Measurements from ENCODE around the gene KYAT1. TPM values are rescaled to one million over a fixed set of nuclear protein-coding genes. Genes with fewer than 3 reads are reported as not detected.
A peak's percentile ranks its signal among the peaks of the same experiment; 100 is the strongest.

KYAT1 gene
- total RNA-seq, 4 donors from 2014 or later: 4.7 to 7.4 (median 5.8) TPM

- DNase-seq: no peak
- peaks cover 0 to 51% of the 10 kb centered on the region in 2 donors for H3K36me3 ChIP-seq
These were observed 59.2 kb downstream of the KYAT1 start for GRCh38 chr9:128822407-128823042.

GRCh38 chr9:128821584-128822406 lies 60.0 kb downstream of the KYAT1 start:
- peaks cover 0 to 49% of the 10 kb centered on the region in 2 donors for H3K36me3 ChIP-seq
- in situ Hi-C loops (cut with MboI; ENCODE audit: low sequenced_read_pairs in 4 of 4): no loop called here
- DNase-seq (no peak), ATAC-seq (no peak)
- no peak overlapping the region for H3K4me3 ChIP-seq
- H3K9me3 ChIP-seq: no peaks in the 10 kb centered on the region
- no peak overlapping the region for H3K27ac ChIP-seq
- peaks cover 4 to 12% of the 10 kb centered on the region in 2 donors for H3K4me1 ChIP-seq
- intact Hi-C loops (cut with DNase I; ENCODE audit: low total_unique reads): no loop called here
- no peak for TF ChIP-seq POLR2A (IDR thresholded peaks at IDR 0.05)
- no peak for TF ChIP-seq CTCF (IDR thresholded peaks at IDR 0.05 in 4 of 5, conservative IDR thresholded peaks at IDR 0.05 in 1 of 5)
- H3K27me3 ChIP-seq: no peaks in the 10 kb centered on the region

More at GRCh38 chr9:128822407-128823042, 59.2 kb downstream of the KYAT1 start:
- H3K27me3 ChIP-seq: no peaks in the 10 kb centered on the region
- TF ChIP-seq POLR2A (IDR thresholded peaks at IDR 0.05): no peak
- no peak for TF ChIP-seq CTCF (IDR thresholded peaks at IDR 0.05 in 4 of 5, conservative IDR thresholded peaks at IDR 0.05 in 1 of 5)
- in situ Hi-C loops (cut with MboI; ENCODE audit: low sequenced_read_pairs in 4 of 4): no loop called here
- no peak overlapping the region for H3K4me3 ChIP-seq
- intact Hi-C loops (cut with DNase I; ENCODE audit: low total_unique reads): no loop called here
- peaks cover 4 to 12% of the 10 kb centered on the region in 2 donors for H3K4me1 ChIP-seq
- no peaks in the 10 kb centered on the region for H3K9me3 ChIP-seq
- ATAC-seq: no peak
- H3K27ac ChIP-seq: no peak overlapping the region

GRCh38 chr9:128820665-128821583 lies 60.8 kb downstream of the KYAT1 start:
- Histone ChIP-seq H3K4me1 (peaks cover 4 to 12% of the 10 kb centered on the region in 2 donors), H3K9me3 (no peaks in the 10 kb centered on the region), H3K36me3 (peaks cover 0 to 42% of the 10 kb centered on the region in 2 donors), H3K27ac (peak overlapping the region in 1 of 4 donors; percentile 96), H3K27me3 (no peaks in the 10 kb centered on the region), H3K4me3 (no peak overlapping the region)
- no peak for ATAC-seq
- DNase-seq: no peak
- in situ Hi-C loops (cut with MboI; ENCODE audit: low sequenced_read_pairs in 4 of 4): no loop called here
- no peak for TF ChIP-seq CTCF (IDR thresholded peaks at IDR 0.05 in 4 of 5, conservative IDR thresholded peaks at IDR 0.05 in 1 of 5)
- TF ChIP-seq POLR2A (IDR thresholded peaks at IDR 0.05): no peak
- intact Hi-C loops (cut with DNase I; ENCODE audit: low total_unique reads): no loop called here

- ATAC-seq: no peak
- DNase-seq: no peak
- Histone ChIP-seq H3K27ac (peak overlapping the region; percentile 81 to 96 (median 92)), H3K4me1 (peaks cover 4 to 12% of the 10 kb centered on the region in 2 donors), H3K4me3 (peak overlapping the region; percentile 64 to 87 (median 72)), H3K9me3 (no peaks in the 10 kb centered on the region), H3K27me3 (no peaks in the 10 kb centered on the region), H3K36me3 (peaks cover 0 to 34% of the 10 kb centered on the region in 2 donors)
- in situ Hi-C loops (cut with MboI; ENCODE audit: low sequenced_read_pairs in 4 of 4) (no loop called here), intact Hi-C loops (cut with DNase I; ENCODE audit: low total_unique reads) (no loop called here)
- TF ChIP-seq POLR2A (IDR thresholded peaks at IDR 0.05) (no peak), CTCF (IDR thresholded peaks at IDR 0.05 in 4 of 5, conservative IDR thresholded peaks at IDR 0.05 in 1 of 5) (no peak)
These were observed 61.8 kb downstream of the KYAT1 start for GRCh38 chr9:128819716-128820664.
